T-helper 2 cell treated with Interferon-gamma antibody and Interleukin-4, amounts not matched to agents 5 μg/mL and 100 μg/mL, for 36 hours (primary cell): ENCODE results near the gene RECK.
A peak's percentile ranks its signal among the peaks of the same experiment; 100 is the strongest.
"Not testable (repeated sequence)": the region's sequence is repeated elsewhere in the genome, so short reads cannot be mapped to it uniquely, and the experiment has no call there.

Source experiments
- DNase-seq: peaks from one replicate; pipeline ENCODE4 v3.0.0; 2021; ENCODE audit warnings: low spot score
- H3K27ac Mint-ChIP-seq: one replicate; pipeline ENCODE4 v1.8.0; 2021; ENCODE audit warnings: mild to moderate bottlenecking, mixed read lengths
- H3K27me3 Mint-ChIP-seq: one replicate; pipeline ENCODE4 v1.8.0; 2021; ENCODE audit warnings: low read depth, mixed read lengths
- H3K36me3 Mint-ChIP-seq: one replicate; pipeline ENCODE4 v1.8.0; 2021; ENCODE audit warnings: low read depth, mixed read lengths
- H3K4me1 Mint-ChIP-seq: one replicate; pipeline ENCODE4 v1.8.0; 2021; ENCODE audit warnings: low read depth, mixed read lengths
- H3K4me3 Mint-ChIP-seq: one replicate; pipeline ENCODE4 v1.8.0; 2022; ENCODE audit warnings: mild to moderate bottlenecking, moderate library complexity, mixed read lengths
- H3K9me3 Mint-ChIP-seq: one replicate; pipeline ENCODE4 v1.8.0; 2021; ENCODE audit warnings: mixed read lengths

The RECK gene

DNA sequence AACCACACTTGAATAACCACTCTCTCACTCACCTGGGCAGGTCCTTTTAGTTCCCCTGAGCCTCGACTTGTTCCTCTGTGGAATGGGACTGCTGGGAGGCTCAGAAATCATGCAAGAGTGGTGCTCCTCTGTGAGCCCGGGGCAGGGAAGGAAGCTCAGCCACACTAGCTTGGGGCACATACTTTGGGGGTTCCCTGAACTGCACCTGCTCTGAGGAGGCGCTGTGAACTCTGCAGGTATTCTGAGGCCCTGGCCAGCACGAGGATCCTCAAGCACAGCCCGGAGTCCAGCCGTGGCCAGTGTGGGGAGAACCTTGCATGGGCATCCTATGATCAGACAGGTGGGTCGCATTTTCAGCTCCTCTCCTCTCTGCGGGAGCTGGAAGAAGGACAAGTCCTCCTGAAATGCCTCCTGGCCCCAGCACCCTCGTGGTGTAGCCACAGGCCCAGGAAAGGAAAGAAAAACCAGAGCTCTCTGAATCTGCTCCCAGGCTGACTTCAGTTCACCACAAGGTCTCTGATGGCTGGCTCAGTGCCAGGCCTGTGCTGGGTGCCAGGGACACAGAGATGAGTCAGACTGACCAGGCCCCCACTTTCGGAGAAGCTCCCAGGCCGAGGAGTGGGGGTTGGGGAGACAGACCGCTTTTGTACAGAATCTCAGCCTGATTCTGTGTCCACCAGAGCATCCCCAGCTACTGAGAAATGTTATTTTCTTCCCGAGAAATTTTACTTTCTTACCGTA is 111.8 kb downstream of the RECK start:
- H3K4me1 Mint-ChIP-seq, result peaks cover 73% of the 10 kb centered on the region
- H3K27me3 Mint-ChIP-seq, result no peaks in the 10 kb centered on the region
- H3K36me3 Mint-ChIP-seq, result peaks cover 68% of the 10 kb centered on the region
- DNase-seq, result peak; percentile 61
- peak overlapping the region; percentile 3 for H3K4me3 Mint-ChIP-seq
- peaks cover 18% of the 10 kb centered on the region for H3K9me3 Mint-ChIP-seq
- peak overlapping the region; percentile 42 for H3K27ac Mint-ChIP-seq

DNA sequence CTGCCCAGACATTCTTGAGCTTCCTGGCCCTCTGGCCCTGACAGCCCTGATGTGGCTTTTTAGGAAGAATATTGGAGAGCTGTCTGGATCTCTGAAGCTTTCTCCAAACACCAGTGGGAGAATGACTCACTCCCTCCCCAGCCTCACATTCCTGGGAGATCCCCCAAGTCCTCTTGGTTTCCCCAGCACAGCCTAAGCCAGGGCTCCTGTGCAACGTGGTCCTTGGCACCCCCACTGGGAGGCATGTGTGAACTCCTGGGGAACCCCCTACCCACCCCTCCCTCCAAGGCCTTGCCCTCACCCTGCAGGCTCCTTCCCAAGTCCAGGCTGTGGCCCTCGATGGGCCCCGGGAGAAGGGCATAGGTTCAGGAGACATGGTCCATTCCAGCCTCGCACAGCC is 112.5 kb downstream of the RECK start:
- no peak overlapping the region for H3K27ac Mint-ChIP-seq
- DNase-seq, result no peak
- H3K36me3 Mint-ChIP-seq, result peaks cover 65% of the 10 kb centered on the region
- H3K4me3 Mint-ChIP-seq, result no peak overlapping the region
- H3K9me3 Mint-ChIP-seq, result peaks cover 18% of the 10 kb centered on the region
- H3K27me3 Mint-ChIP-seq, result no peaks in the 10 kb centered on the region
- peaks cover 69% of the 10 kb centered on the region for H3K4me1 Mint-ChIP-seq

DNA sequence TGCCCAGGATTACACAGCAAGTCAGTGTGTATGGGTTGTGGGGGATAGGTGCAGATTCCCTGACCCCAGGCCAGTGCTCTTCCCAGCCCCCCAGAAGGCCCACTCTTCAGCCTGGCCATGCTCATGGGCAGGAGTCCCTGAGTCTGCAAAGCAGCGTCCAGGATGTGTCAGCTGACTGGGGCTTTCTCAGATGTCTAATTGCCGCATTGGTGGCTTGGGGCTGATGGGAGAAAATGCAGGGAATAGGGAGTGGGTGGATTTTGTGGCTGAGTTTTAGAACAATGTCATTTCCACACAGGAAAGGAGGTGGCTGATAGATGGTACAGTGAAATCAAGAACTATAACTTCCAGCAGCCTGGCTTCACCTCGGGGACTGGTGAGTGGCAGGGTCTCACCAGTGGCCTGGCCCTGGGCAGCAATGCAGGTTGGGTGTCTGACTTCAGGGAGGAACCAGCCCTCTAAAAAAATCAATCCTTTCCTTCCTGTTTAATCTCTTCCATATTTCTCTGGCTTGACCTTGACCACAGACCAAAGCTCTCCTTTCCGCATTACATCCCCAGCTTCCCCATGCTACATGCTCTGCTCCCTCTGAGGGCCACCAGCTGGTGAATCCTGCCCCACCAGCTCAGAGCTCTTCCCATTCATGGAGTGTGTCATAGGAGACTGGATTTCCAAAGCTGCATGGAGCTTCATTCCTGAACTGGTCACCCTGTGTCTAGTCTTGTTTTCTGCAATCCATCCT is 114.0 kb downstream of the RECK start:
- H3K4me1 Mint-ChIP-seq, result peaks cover 60% of the 10 kb centered on the region
- H3K36me3 Mint-ChIP-seq, result peaks cover 61% of the 10 kb centered on the region

DNA sequence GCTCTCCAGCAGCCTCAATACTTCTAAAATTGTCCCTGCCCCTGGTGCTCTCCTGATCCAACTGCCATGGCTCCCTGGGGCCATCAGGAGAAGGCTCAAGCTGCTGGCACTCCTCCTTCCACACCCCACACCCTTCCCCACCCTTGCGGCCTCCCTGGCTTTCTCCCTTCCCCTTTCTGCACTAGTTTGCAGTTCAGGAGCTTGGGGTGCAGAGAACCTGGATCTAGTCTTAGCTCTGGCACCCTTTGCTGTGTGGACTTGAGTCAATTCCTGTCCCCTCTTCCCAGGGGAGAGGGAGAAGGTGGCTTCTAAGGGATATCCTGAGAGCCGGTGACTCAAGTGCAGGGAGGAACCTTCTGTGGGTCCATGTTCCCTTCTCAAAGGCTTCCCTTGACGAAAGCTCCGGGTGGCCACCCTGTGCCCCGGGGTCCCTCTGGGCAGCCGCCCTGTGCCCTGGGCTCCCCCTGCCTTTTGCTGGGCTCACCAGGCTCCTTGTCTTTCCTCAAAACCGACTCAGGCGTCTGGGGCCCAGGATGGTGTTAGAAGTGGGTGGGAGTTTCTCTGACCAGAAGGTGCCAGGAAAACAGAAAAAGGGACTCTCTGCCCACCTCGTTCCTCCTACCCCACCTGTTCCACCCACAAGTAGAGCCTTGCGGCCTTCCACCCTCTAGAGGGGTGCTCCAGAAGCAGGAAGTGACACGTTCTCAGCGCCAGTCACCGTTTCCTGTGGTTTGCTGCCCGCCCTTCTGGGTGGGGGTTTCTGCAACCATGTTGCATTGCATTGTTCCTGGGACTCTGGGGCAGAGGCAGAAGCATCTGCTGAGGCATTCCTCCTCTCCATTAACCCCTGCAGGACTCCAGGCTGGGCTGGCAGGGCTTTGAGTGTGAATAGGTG is 114.8 kb downstream of the RECK start:
- Mint-ChIP-seq H3K27ac (peak overlapping the region; percentile 95), H3K27me3 (no peaks in the 10 kb centered on the region), H3K36me3 (peaks cover 57% of the 10 kb centered on the region), H3K4me3 (peak overlapping the region; percentile 82), H3K4me1 (peaks cover 54% of the 10 kb centered on the region), H3K9me3 (peaks cover 4% of the 10 kb centered on the region)
- DNase-seq, result peak; percentile 88

More for the DNA sequence above, 114.0 kb downstream of the RECK start:
- no peak for DNase-seq
- H3K9me3 Mint-ChIP-seq, result peaks cover 11% of the 10 kb centered on the region
- peak overlapping the region; percentile 82 for H3K4me3 Mint-ChIP-seq
- H3K27ac Mint-ChIP-seq, result peak overlapping the region; percentile 95
- no peaks in the 10 kb centered on the region for H3K27me3 Mint-ChIP-seq

DNA sequence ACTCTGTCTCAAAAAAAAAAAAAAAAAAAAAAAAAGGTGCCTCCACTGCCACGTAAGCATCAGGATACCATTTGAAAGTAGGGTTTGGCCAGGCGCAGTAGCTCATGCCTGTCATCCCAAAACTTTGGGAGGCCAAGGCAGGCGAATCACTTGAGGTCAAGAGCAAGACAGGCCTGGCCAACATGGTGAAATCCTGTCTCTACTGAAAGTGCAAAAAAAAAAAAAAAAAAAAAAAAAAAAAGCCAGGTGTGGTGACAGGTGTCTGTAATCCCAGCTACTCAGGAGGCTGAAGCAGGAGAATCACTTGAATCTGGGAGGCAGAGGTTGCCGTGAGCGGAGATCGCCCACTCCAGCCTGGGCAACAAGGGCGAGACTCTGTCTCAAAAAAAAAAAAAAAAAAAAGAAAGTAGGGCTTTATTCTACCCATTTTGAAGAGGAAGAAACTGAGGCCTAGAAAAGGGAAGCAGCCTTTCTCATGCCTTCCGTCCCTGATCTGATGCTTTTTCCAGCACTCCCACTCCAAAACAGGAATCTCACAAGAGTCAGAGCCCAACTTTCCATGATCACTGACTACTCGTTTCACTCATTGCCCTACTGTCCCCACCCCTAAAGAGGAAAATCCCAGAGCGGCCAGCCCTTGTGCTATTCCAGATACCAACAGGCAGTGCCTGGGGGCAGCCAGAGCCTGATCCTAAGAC is 116.2 kb downstream of the RECK start:
- Mint-ChIP-seq H3K9me3 (no peaks in the 10 kb centered on the region), H3K4me1 (peaks cover 43% of the 10 kb centered on the region), H3K4me3 (peak overlapping the region; percentile 1), H3K36me3 (peaks cover 53% of the 10 kb centered on the region), H3K27me3 (no peaks in the 10 kb centered on the region), H3K27ac (peak overlapping the region; percentile 67)
- DNase-seq, result no peak

DNA sequence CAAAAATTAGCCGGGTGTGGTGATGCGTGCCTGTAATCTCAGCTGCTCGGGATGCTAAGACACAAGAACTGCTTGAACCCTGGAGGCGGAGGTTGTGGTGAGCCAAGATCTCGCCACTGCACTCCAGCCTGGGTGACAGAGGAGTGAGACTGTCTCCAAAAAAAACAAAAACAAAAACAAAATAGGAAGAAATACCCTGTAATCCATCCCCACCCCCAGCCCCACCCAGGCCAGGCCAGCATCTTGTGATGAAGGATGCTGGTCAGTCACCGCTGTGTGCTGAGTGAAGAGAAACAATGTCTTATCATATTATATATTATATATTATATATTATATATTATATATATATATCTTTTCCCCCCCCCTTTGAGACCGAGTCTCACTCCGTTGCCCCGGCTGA is 117.0 kb downstream of the RECK start:
- peaks cover 6% of the 10 kb centered on the region for H3K9me3 Mint-ChIP-seq
- DNase-seq, result no peak

DNA sequence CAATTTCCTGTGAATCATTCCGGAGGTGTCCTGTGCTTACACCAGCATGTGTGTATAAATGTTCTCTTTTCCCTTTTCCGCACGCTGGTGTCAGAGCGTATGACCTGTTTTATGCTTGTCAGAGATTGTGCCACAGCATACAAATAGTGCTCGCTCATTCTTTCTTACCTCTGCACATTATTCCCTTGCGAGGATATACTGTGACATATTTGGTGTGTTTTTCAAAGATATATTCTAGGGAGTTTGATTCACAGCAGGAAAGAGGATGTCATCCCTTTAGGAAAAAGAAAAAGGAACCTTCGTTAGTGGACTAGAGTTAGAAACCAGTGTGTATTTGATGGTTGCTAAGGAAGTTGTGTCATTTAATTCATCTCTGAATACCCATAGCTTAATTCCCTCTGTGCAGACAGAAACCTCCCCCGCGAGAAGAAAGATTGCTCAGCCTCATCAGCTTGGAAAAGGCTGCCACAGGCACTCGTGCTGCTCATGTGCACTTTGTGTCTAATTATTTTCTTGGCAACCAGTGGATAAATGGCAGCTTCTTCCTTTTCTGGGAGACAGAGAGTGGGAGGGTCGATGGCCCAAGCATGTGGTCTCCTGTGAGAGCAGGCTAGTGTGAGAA is 117.7 kb downstream of the RECK start:
- Mint-ChIP-seq H3K27ac (peak overlapping the region; percentile 49), H3K36me3 (peaks cover 62% of the 10 kb centered on the region), H3K9me3 (peaks cover 6% of the 10 kb centered on the region), H3K4me3 (peak overlapping the region; percentile 2), H3K4me1 (peaks cover 38% of the 10 kb centered on the region), H3K27me3 (no peaks in the 10 kb centered on the region)
- no peak for DNase-seq

More for the DNA sequence above, 117.0 kb downstream of the RECK start:
- Mint-ChIP-seq H3K4me3 (peak overlapping the region; percentile 19), H3K27ac (peak overlapping the region; percentile 67), H3K4me1 (peaks cover 36% of the 10 kb centered on the region), H3K36me3 (peaks cover 60% of the 10 kb centered on the region), H3K27me3 (no peaks in the 10 kb centered on the region)

DNA sequence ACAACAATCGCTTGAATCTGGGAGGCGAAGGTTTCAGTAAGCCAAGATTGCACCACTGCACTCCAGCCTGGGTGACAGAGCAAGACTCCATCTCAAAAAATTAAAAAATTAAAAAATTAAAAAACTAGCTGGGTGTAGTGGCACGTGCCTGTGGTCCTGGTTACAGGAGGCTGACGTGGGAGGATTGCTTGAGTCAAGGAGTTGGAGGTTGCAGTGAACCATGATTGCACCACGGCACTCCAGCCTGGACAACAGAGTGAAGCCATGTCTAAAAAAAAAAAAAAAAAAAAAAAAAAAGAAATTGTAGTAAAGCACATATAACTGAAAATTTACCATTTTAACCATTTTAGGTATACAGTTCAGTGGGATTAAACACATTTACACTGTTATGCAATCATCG is 119.4 kb downstream of the RECK start:
- Mint-ChIP-seq H3K4me3 (no peak overlapping the region), H3K36me3 (peaks cover 59% of the 10 kb centered on the region), H3K9me3 (peaks cover 6% of the 10 kb centered on the region), H3K27me3 (no peaks in the 10 kb centered on the region), H3K27ac (no peak overlapping the region), H3K4me1 (peaks cover 27% of the 10 kb centered on the region)
- DNase-seq, result no peak

DNA sequence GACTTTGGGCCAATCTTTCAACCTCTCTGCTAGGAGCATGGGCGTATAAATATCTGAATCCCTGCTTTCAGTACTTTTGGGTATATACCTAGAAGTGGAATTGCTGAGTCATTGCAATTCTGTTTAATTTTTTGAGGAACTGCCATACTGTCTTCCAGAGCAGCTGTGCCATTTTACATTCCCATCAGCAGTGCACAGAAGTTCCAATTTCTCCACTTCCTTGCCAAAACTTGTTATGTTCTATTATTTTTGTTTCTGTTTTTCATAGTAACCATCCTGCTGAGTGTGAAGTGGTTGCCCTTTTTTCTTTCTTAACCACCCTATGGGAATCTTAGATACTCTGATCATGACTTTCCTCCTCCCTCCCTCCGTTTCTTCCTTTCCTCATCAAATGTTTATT is 121.4 kb downstream of the RECK start:
- Mint-ChIP-seq H3K4me1 (peaks cover 14% of the 10 kb centered on the region), H3K9me3 (peaks cover 6% of the 10 kb centered on the region), H3K27ac (no peak overlapping the region), H3K27me3 (no peaks in the 10 kb centered on the region), H3K4me3 (no peak overlapping the region), H3K36me3 (peaks cover 59% of the 10 kb centered on the region)
- no peak for DNase-seq

DNA sequence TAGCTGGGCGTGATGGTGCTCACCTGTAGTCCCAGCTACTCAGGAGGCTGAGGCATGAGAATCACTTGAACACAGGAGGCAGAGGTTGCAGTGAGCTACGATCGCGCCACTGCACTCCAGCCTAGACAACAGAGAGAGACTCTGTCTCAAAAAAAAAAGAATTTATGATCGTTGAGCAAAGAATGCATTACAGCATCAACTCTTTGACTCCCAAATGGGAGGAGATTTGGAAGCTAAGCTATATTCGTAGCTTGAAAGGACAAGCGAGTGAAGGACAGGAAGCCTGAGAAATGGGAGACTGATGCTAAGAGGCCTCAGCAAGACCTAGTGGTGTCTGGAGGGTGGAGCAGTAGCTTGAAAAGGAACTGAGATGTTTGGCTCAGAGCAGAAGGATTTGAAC is 122.2 kb downstream of the RECK start:
- Mint-ChIP-seq H3K4me1 (peaks cover 13% of the 10 kb centered on the region), H3K27me3 (no peaks in the 10 kb centered on the region), H3K36me3 (peaks cover 56% of the 10 kb centered on the region), H3K4me3 (no peak overlapping the region), H3K27ac (no peak overlapping the region), H3K9me3 (peaks cover 6% of the 10 kb centered on the region)
- DNase-seq, result no peak

DNA sequence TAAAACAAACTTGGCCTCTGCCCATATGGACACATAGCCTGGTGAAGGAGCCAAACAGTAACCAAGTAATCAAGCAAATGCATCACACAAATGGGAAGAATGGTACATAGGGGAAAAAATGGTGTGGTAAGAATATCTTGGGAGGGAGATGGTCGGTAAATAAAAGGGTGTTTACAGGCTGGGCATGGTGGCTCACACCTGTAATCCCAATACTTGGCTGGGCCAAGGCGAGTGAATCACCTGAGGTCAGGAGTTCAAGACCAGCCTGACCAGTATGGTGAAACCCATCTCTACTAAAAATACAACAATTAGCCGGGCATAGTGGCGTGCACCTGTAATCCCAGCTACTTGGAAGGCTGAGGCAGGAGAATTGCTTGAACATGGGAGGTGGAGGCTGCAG is 122.8 kb downstream of the RECK start:
- DNase-seq, H3K27ac Mint-ChIP-seq, H3K9me3 Mint-ChIP-seq, H3K4me3 Mint-ChIP-seq, H3K4me1 Mint-ChIP-seq, H3K27me3 Mint-ChIP-seq: not testable (repeated sequence)
- H3K36me3 Mint-ChIP-seq, result peaks cover 51% of the 10 kb centered on the region

DNA sequence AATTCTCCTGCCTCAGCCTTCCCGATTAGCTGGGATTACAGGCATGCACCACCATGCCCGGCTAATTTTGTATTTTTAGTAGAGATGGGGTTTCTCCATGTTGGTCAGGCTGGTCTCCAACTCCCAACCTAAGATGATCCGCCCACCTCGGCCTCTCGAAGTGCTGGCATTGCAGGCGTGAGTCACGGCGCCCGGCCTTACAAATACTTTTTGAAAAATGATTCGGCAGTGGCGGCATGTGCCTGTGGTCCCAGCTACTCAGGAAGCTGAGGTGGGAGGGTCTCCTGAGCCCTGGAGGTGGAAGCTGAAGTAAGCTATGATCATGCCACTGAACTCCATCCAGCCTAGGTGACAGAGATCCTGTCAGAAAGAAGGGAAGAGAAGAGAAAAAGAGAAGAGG is 123.4 kb downstream of the RECK start:
- H3K9me3 Mint-ChIP-seq, H3K27me3 Mint-ChIP-seq, H3K4me3 Mint-ChIP-seq, H3K27ac Mint-ChIP-seq, H3K4me1 Mint-ChIP-seq, DNase-seq: not testable (repeated sequence)
- H3K36me3 Mint-ChIP-seq, result peaks cover 47% of the 10 kb centered on the region

DNA sequence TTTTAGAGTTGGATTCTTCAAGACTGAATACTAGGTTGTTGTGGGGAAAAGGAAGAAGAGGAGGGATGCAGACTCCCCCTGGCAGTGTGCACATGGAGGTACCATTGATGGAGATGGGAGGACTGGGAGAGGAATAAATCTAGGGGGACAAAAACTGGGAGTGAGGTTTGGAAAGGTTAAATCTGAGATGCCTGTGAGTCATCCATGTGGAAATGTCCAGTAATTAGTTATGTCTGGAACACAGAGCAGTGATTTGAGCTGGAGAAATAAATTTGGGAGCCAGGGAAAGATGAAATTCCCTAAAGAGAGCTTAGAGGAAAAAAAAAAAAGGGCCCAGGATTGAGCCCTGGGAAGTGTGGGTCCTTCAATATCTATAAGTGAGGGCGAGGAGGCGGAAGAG is 124.5 kb downstream of the RECK start:
- Mint-ChIP-seq H3K4me3 (no peak overlapping the region), H3K27me3 (no peaks in the 10 kb centered on the region), H3K27ac (no peak overlapping the region), H3K4me1 (peaks cover 7% of the 10 kb centered on the region), H3K9me3 (peaks cover 6% of the 10 kb centered on the region), H3K36me3 (peaks cover 44% of the 10 kb centered on the region)
- no peak for DNase-seq
